ENCODE measurements around the gene GPR156. TPM values are rescaled to one million over a fixed set of nuclear protein-coding genes. Genes with fewer than 3 reads are reported as not detected.

GPR156 gene
- total RNA-seq, 1 experiment from 2014 or later = 0.15 TPM

GRCh38 chr3:120281261-120281660, 3.8 kb downstream of the GPR156 start:
- DNase-seq (ENCODE audit: low read depth, low spot score) (no peak), ATAC-seq (no peak)
- Histone ChIP-seq H3K27me3 (ENCODE audit: insufficient read depth, low read length) (no peaks in the 10 kb centered on the region), H4K20me1 (ENCODE audit: insufficient read depth) (no peaks in the 10 kb centered on the region), H3K9me2 (ENCODE audit: insufficient read depth) (no peaks in the 10 kb centered on the region), H2AFZ (ENCODE audit: low read depth, low read length, poor library complexity, severe bottlenecking) (no peak overlapping the region), H3K9me3 (ENCODE audit: control insufficient read depth in 1 of 2, insufficient read depth in 1 of 2, low read depth in 1 of 2, low read length in 2 of 2) (no peaks in the 10 kb centered on the region), H3K4me2 (ENCODE audit: low read length) (no peak overlapping the region), H3K27ac (ENCODE audit: low read depth, low read length) (no peak overlapping the region), H3K36me3 (ENCODE audit: control insufficient read depth in 1 of 2, insufficient read depth in 2 of 2, low read length in 2 of 2) (no peaks in the 10 kb centered on the region), H3K79me2 (ENCODE audit: insufficient read depth, low read length) (no peaks in the 10 kb centered on the region), H3K4me1 (ENCODE audit: control insufficient read depth in 1 of 2, insufficient read depth in 2 of 2, low read length in 2 of 2) (no peaks in the 10 kb centered on the region), H3K4me3 (replicated peaks in 1 of 2; ENCODE audit: low read depth in 1 of 2, low read length in 2 of 2) (no peak overlapping the region), H3K9ac (ENCODE audit: low read length) (no peak overlapping the region)
- intact Hi-C loops (cut with micrococcal nuclease) = no loop called here
- ChIA-PET POLR2A (no interaction called here), CTCF (no interaction called here), RAD21 (ENCODE audit: low non-redundant PET in 1 of 2, low total read pairs in 2 of 2, uncharacterized antibody in 2 of 2, unreplicated experiment in 2 of 2) (no interaction called here)
- BruUV-seq (replicated peaks) = no TSS peak
- TF ChIP-seq REST (IDR thresholded peaks at IDR 0.05; ENCODE audit: low read depth) (no peak), ZFX (IDR thresholded peaks at IDR 0.05) (no peak), TCF7L2 (IDR thresholded peaks at IDR 0.05; ENCODE audit: borderline replicate concordance, extremely low read depth, insufficient read depth, insufficient read length) (no peak), EGR1 (IDR thresholded peaks at IDR 0.05; ENCODE audit: low read depth) (no peak), POLR2AphosphoS5 (IDR thresholded peaks at IDR 0.05; ENCODE audit: low read depth, low read length) (no peak), RAD21 (IDR thresholded peaks at IDR 0.05; ENCODE audit: low read depth) (no peak), SRF (IDR thresholded peaks at IDR 0.05; ENCODE audit: low read depth) (no peak), JUND (IDR thresholded peaks at IDR 0.05) (no peak), CTCF (IDR thresholded peaks at IDR 0.05 in 2 of 3, conservative IDR thresholded peaks at IDR 0.05 in 1 of 3; ENCODE audit: borderline replicate concordance in 1 of 3, insufficient read depth in 1 of 3, low read depth in 2 of 3, low read length in 2 of 3) (no peak), ATF3 (IDR thresholded peaks at IDR 0.05) (no peak), POLR2A (IDR thresholded peaks at IDR 0.05; ENCODE audit: borderline replicate concordance, extremely low read depth, insufficient read depth, insufficient read length) (no peak)
